ENCODE results near the gene SPATC1L.
"Not testable (repeated sequence)": the region's sequence is repeated elsewhere in the genome, so short reads cannot be mapped to it uniquely, and the experiment has no call there.

SPATC1L gene

DNA sequence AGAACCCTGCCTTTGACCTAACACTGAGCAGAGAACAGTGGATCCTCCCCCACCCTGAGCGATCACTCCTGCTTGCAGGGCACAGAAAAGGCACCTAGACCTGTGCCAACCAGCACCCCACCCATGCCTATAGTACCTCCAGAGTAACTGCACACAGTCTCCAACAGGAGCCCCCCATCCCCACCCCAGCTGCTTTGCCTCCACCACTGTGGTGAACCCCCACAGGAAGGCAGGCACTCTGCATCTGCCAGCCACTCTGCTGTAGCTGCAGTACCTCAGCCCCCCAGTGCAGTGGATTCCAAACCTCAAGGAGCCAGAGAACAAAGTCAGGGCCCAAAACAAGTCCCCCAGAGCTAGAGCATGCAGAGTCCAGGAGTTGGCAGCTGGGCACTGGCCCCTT lies 10.7 kb downstream of the SPATC1L start:
- TF ChIP-seq, protein P1, sequence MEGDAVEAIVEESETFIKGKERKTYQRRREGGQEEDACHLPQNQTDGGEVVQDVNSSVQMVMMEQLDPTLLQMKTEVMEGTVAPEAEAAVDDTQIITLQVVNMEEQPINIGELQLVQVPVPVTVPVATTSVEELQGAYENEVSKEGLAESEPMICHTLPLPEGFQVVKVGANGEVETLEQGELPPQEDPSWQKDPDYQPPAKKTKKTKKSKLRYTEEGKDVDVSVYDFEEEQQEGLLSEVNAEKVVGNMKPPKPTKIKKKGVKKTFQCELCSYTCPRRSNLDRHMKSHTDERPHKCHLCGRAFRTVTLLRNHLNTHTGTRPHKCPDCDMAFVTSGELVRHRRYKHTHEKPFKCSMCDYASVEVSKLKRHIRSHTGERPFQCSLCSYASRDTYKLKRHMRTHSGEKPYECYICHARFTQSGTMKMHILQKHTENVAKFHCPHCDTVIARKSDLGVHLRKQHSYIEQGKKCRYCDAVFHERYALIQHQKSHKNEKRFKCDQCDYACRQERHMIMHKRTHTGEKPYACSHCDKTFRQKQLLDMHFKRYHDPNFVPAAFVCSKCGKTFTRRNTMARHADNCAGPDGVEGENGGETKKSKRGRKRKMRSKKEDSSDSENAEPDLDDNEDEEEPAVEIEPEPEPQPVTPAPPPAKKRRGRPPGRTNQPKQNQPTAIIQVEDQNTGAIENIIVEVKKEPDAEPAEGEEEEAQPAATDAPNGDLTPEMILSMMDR (IDR thresholded peaks at IDR 0.05; ENCODE audit: low read depth, low read length) = no peak
- DNase-seq (ENCODE audit: extremely low read depth, low read depth) = no peak

DNA sequence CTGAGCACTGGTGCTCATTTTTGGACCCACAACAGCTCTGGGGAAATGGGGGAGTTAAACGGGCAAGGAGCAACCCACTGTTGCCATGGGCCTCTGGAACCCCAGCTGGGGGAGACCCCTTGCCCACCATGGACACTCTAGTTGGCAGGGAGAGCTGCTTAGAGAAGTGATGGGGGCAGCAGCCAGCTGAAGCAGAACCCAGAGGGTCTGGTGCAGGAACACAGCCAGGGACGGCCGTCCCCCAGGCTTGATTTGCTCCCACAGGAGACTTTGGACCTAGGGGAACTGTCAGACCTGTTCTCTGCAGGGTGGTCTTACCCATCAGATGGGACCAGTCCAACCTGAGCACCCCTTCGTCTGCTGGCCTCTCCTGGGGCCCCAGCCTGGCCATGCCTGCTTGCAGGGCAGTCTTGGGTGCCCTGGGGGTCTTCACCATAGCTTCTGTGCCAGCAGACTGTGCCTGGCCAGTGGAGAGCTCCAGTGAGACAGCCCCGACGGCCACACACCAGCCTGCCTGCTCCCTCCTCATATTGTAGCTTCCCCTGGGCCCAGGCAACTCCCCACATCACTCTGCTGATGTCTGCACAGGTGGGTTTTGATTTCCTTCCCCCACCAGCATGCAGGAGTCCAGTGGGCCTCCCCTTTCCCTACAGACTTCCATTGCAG lies 11.3 kb downstream of the SPATC1L start:
- no peak for DNase-seq (ENCODE audit: extremely low read depth, low read depth)
- TF ChIP-seq, protein P1 (IDR thresholded peaks at IDR 0.05; ENCODE audit: low read depth, low read length) = no peak

- no peak for DNase-seq (ENCODE audit: extremely low read depth, low read depth)
- TF ChIP-seq, protein P1 (IDR thresholded peaks at IDR 0.05; ENCODE audit: low read depth, low read length) = no peak
These were observed 12.0 kb downstream of the SPATC1L start for GRCh38 chr21:46171996-46172862.

DNA sequence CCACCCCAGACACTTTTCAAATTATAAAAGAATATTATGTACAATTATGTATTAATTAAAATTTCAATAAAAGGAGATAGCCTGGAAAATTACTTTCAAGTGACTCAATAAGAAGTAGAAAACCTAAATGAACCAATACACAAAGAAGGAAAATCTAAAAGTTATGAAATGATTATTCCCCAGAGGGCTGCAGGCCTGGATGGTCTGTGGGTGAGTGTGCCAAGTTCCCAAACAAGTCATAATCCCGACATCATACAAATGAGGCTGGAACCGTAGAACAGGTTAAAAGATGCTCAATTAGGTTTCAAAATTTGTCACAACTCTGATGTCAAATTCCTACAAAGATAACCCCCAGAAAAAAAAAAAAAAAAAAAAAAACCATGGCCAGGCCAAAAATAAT lies 12.7 kb downstream of the SPATC1L start:
- TF ChIP-seq, protein P1 (IDR thresholded peaks at IDR 0.05; ENCODE audit: low read depth, low read length) = no peak
- DNase-seq (ENCODE audit: extremely low read depth, low read depth) = no peak

GRCh38 chr21:46170436-46171193 lies 13.6 kb downstream of the SPATC1L start:
- not testable (repeated sequence) for DNase-seq (ENCODE audit: extremely low read depth, low read depth)

GRCh38 chr21:46168659-46169386 lies 15.4 kb downstream of the SPATC1L start:
- TF ChIP-seq, protein P1 (IDR thresholded peaks at IDR 0.05; ENCODE audit: low read depth, low read length) = no peak
- DNase-seq (ENCODE audit: extremely low read depth, low read depth) = no peak

- TF ChIP-seq, protein P1 (IDR thresholded peaks at IDR 0.05; ENCODE audit: low read depth, low read length) = no peak
- no peak for DNase-seq (ENCODE audit: extremely low read depth, low read depth)
These were observed 16.0 kb downstream of the SPATC1L start for GRCh38 chr21:46168238-46168637.
